HEK293 (cell line): ENCODE results near the gene TNS1.

Experiments used
- CTCF ChIA-PET: fragments of 350-600 bp; formaldehyde crosslinking; extraction: SDS; loops from one replicate; lab custom pipeline; 2021; ENCODE audit warnings: antibody characterized with exemption; lab: Yijun Ruan, JAX
- POLR2A ChIA-PET: fragments of 300-600 bp; formaldehyde crosslinking; extraction: SDS; loops from one replicate; lab custom pipeline; 2020; ENCODE audit warnings: antibody characterized with exemption, inconsistent platforms; lab: Yijun Ruan, JAX
- H3K27ac ChIP-seq: fragments of 200-500 bp; sonication (Bioruptor generic); 2 replicates; pipeline ENCODE4 v1.5.1; 2014; ENCODE audit warnings: low read depth, low read length, control low read depth, inconsistent platforms; ENCODE audit errors: extremely low read depth
- H3K36me3 ChIP-seq, 2 experiments: fragments of 200-500 bp in 1 of 2; sonication (Bioruptor generic) in 1 of 2; 1 replicate in 1 of 2; 2 replicates in 1 of 2; pipeline ENCODE4 v1.5.1; 2014 to 2017; ENCODE audit warnings: inconsistent platforms in 2 of 2, low read length in 2 of 2; ENCODE audit not compliant: control insufficient read depth in 2 of 2, insufficient read depth in 1 of 2
- H3K4me1 ChIP-seq: fragments of 200-500 bp; sonication (Bioruptor generic); 2 replicates; pipeline ENCODE4 v1.5.1; 2014; ENCODE audit warnings: mild to moderate bottlenecking, low read length, inconsistent platforms; ENCODE audit not compliant: control insufficient read depth, insufficient read depth
- H3K4me3 ChIP-seq: 2 replicates; pipeline ENCODE4 v1.5.1; 2011; ENCODE audit warnings: low read depth, mild to moderate bottlenecking, control low read depth, low read length, moderate library complexity
- H3K9me3 ChIP-seq: fragments of 200-500 bp; sonication (Bioruptor generic); 2 replicates; pipeline ENCODE4 v1.5.1; 2014; ENCODE audit warnings: low read depth, low read length, inconsistent platforms; ENCODE audit not compliant: control insufficient read depth, insufficient read depth
- HIC1 ChIP-seq: fragments of 450-650 bp; formaldehyde crosslinking; IDR thresholded peaks from 2 replicates; pipeline ENCODE4 v1.5.1; 2016; ENCODE audit warnings: missing biosample characterization, missing genetic modification characterization
- KLF10 ChIP-seq: fragments of 450-650 bp; IDR thresholded peaks from 2 replicates; pipeline ENCODE4 v1.5.1; 2018; ENCODE audit warnings: missing biosample characterization, mild to moderate bottlenecking, missing genetic modification characterization
- KLF16 ChIP-seq: fragments of 450-650 bp; formaldehyde crosslinking; IDR thresholded peaks from 2 replicates; pipeline ENCODE4 v1.5.1; 2017; ENCODE audit warnings: missing biosample characterization, missing genetic modification characterization
- OVOL3 ChIP-seq: fragments of 450-650 bp; formaldehyde crosslinking; IDR thresholded peaks from 2 replicates; pipeline ENCODE4 v1.5.1; 2016; ENCODE audit warnings: missing biosample characterization, missing genetic modification characterization
- PRDM1 ChIP-seq: fragments of 450-650 bp; formaldehyde crosslinking; IDR thresholded peaks from 2 replicates; pipeline ENCODE4; 2016; ENCODE audit warnings: missing biosample characterization, missing genetic modification characterization
- ZBTB21 ChIP-seq: fragments of 450-650 bp; formaldehyde crosslinking; IDR thresholded peaks from 2 replicates; pipeline ENCODE4 v1.5.1; 2017; ENCODE audit warnings: missing biosample characterization, missing genetic modification characterization
- ZFP37 ChIP-seq: fragments of 450-650 bp; formaldehyde crosslinking; IDR thresholded peaks from 2 replicates; pipeline ENCODE4 v1.5.1; 2016; ENCODE audit warnings: missing biosample characterization, missing genetic modification characterization
- ZIC2 ChIP-seq: fragments of 450-650 bp; formaldehyde crosslinking; IDR thresholded peaks from 2 replicates; pipeline ENCODE4 v1.5.1; 2016; ENCODE audit warnings: missing biosample characterization, missing genetic modification characterization
- ZNF146 ChIP-seq: fragments of 450-650 bp; formaldehyde crosslinking; IDR thresholded peaks from 2 replicates; pipeline ENCODE4 v1.5.1; 2016; ENCODE audit warnings: missing biosample characterization, missing genetic modification characterization
- ZNF23 ChIP-seq: fragments of 450-650 bp; formaldehyde crosslinking; IDR thresholded peaks from 2 replicates; pipeline ENCODE4 v1.5.1; 2016; ENCODE audit warnings: missing biosample characterization, missing genetic modification characterization, borderline replicate concordance
- ZNF341 ChIP-seq: fragments of 450-650 bp; formaldehyde crosslinking; IDR thresholded peaks from 2 replicates; pipeline ENCODE4; 2016; ENCODE audit warnings: low read depth, missing biosample characterization, missing genetic modification characterization
- ZNF404 ChIP-seq: fragments of 450-650 bp; formaldehyde crosslinking; IDR thresholded peaks from 2 replicates; pipeline ENCODE4 v1.5.1; 2017; ENCODE audit warnings: missing biosample characterization, missing genetic modification characterization
- ZNF473 ChIP-seq: fragments of 450-650 bp; formaldehyde crosslinking; IDR thresholded peaks from 2 replicates; pipeline ENCODE4 v1.5.1; 2017; ENCODE audit warnings: missing biosample characterization, missing genetic modification characterization
- ZNF518A ChIP-seq: fragments of 450-650 bp; formaldehyde crosslinking; conservative IDR thresholded peaks from 2 replicates; pipeline ENCODE4 v1.5.1; 2016; ENCODE audit warnings: low read depth, missing biosample characterization, missing genetic modification characterization
- ZNF596 ChIP-seq: fragments of 450-650 bp; IDR thresholded peaks from 2 replicates; pipeline ENCODE4 v1.5.0; 2018; ENCODE audit warnings: missing biosample characterization, mild to moderate bottlenecking, missing genetic modification characterization, moderate library complexity
- ZNF645 ChIP-seq: fragments of 450-650 bp; formaldehyde crosslinking; IDR thresholded peaks from 2 replicates; pipeline ENCODE4; 2016; ENCODE audit warnings: missing biosample characterization, missing genetic modification characterization
- ZNF660 ChIP-seq: fragments of 450-650 bp; IDR thresholded peaks from 2 replicates; pipeline ENCODE4 v1.5.1; 2018; ENCODE audit warnings: missing biosample characterization, mild to moderate bottlenecking, missing genetic modification characterization
- ZNF777 ChIP-seq: fragments of 450-650 bp; formaldehyde crosslinking; IDR thresholded peaks from 2 replicates; pipeline ENCODE4 v1.5.1; 2017; ENCODE audit warnings: missing biosample characterization, missing genetic modification characterization, borderline replicate concordance
- ZNF792 ChIP-seq: fragments of 450-650 bp; formaldehyde crosslinking; IDR thresholded peaks from 2 replicates; pipeline ENCODE4 v1.5.1; 2016; ENCODE audit warnings: missing biosample characterization, missing genetic modification characterization
- ZSCAN4 ChIP-seq: fragments of 450-650 bp; formaldehyde crosslinking; IDR thresholded peaks from 2 replicates; pipeline ENCODE4 v1.5.1; 2017; ENCODE audit warnings: missing biosample characterization, missing genetic modification characterization

The TNS1 gene

GRCh38 chr2:217916504-217917254 is 86.1 kb downstream of the TNS1 start:
- POLR2A ChIA-PET: no interaction called here
- no peak overlapping the region for H3K27ac ChIP-seq
- CTCF ChIA-PET: interaction anchor here (0.6 to 0.7 kb wide), 2 partner anchors 111 to 192 kb away, joined by 3 to 4 read pairs; no protein-coding TSS in a partner anchor
- no peaks in the 10 kb centered on the region for H3K4me1 ChIP-seq
- no peak overlapping the region for H3K4me3 ChIP-seq
- no peaks in the 10 kb centered on the region for H3K9me3 ChIP-seq
- H3K36me3 ChIP-seq: no peaks in the 10 kb centered on the region
- TF ChIP-seq ZFP37 (no peak), OVOL3 (tag by site-specific recombination) (no peak), ZNF792 (no peak), ZBTB21 (tag by site-specific recombination) (no peak), HIC1 (no peak), KLF16 (tag by site-specific recombination) (no peak)

- H3K4me1 ChIP-seq: no peaks in the 10 kb centered on the region
- H3K27ac ChIP-seq: no peak overlapping the region
Measured at GRCh38 chr2:217915706-217916105, 87.1 kb downstream of the TNS1 start.

More at GRCh38 chr2:217915706-217916105, 87.1 kb downstream of the TNS1 start:
- TF ChIP-seq ZNF596 (tag by site-specific recombination): no peak
- TF ChIP-seq OVOL3 (tag by site-specific recombination): no peak
- TF ChIP-seq ZNF146 (tag by site-specific recombination): no peak
- no peak for TF ChIP-seq ZNF518A (tag by site-specific recombination)
- no peak for TF ChIP-seq ZIC2 (tag by site-specific recombination)
- no peak for TF ChIP-seq ZNF341 (tag by site-specific recombination)
- no peak for TF ChIP-seq ZSCAN4
- no peak for TF ChIP-seq ZNF404 (tag by site-specific recombination)
- TF ChIP-seq ZNF645 (tag by site-specific recombination): no peak
- TF ChIP-seq ZNF660: no peak
- TF ChIP-seq KLF10 (tag by site-specific recombination): no peak
- TF ChIP-seq PRDM1: no peak
- no peak for TF ChIP-seq ZNF777 (tag by site-specific recombination)
- no peak for TF ChIP-seq ZNF473 (tag by site-specific recombination)
- no peak for TF ChIP-seq ZNF23 (tag by site-specific recombination)
- no peaks in the 10 kb centered on the region for H3K36me3 ChIP-seq
- ChIA-PET CTCF (interaction anchor here (0.9 to 1.3 kb wide), 4 partner anchors 16 to 29 kb away, joined by 3 to 4 read pairs (median 3); no protein-coding TSS in a partner anchor), POLR2A (no interaction called here)
- no peaks in the 10 kb centered on the region for H3K9me3 ChIP-seq
- H3K4me3 ChIP-seq: no peak overlapping the region
